NCI-H2196 treated with DMSO at 0.1 percent for 48 hours (cell line): ENCODE measurements around the gene TSPAN18.
A peak's percentile ranks its signal among the peaks of the same experiment; 100 is the strongest.

Experiments used
- DNase-seq: peaks from one replicate; lab custom pipeline; 2025; ENCODE audit not compliant: unreplicated experiment; lab: John Stamatoyannopoulos, UW

The TSPAN18 gene

DNA sequence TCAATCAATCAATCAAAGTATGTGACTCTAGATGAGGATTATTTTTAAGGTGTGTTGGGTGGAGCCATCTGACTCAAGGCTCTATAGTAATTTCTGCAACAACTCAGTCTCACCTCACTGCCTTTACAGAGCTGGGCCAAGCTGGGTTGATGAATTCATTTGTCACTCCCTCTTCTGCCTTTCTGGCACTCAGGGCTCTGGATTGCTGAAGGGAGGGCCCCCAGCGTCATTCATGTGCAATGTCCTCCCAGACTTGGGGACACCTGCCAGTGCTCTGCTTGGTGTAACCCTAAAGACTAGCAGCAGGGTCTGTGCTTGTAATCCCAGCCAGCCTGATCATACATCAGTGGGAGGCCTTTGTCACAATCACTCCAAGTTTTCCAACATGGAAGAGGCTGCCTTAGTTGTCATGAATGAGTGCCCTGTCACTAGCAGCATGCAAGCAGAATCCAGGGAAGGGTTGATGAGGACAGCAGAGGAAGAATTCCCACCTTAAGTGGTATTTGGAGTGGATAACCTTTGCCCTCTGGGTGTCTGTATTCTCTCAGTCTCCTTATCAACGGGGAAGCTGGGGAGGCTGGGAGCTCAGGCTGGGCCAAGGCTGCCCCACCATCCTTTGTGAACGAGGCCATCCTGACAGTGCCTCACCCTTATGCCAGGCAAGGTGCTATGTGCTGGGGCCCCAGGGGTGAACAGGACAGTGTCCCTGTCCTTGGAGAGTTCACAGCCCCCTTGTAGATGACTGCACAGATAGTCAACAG lies 225.9 kb downstream of the TSPAN18 start:
- no peak for DNase-seq

DNA sequence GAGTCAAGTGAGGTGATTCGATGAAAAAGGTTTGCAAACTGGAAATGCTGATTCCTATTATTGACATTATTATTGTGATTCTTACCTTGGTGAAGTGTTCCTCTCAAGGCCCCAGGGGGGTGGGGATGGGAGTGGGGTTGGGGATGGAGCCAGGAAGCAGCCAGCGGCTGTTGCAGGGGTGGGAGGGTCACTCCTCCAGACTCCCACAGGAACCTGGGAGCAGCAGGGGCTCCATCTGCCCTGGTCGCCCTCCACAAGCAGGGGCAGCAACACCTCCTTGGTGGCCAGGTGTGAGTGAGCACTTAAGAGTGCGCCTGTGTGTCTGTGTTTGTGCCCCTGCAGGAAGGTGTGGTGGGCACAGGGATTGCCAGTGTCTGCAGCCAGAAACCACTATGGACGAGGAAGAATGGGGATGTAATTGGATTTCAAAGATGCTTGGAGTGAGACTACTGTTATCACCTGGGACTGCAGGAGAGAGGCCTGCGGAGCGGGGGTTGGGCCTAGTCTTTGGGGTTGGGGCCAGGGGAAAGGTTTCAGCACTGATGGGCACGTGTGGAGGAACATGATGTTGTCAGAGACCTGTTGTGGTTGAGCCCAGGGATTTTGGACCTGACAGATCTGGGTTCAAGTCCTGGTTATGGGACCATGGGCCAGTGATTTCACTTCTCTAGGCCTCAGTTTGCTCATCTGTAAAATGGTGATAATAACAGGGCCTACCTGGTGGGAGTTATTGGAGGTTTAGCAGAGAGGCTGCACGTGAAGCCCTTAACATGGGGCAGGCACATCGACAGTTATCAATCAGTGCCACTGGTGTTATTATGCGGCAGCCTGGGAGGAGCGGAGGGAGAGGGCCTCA lies 227.5 kb downstream of the TSPAN18 start:
- DNase-seq = no peak

DNA sequence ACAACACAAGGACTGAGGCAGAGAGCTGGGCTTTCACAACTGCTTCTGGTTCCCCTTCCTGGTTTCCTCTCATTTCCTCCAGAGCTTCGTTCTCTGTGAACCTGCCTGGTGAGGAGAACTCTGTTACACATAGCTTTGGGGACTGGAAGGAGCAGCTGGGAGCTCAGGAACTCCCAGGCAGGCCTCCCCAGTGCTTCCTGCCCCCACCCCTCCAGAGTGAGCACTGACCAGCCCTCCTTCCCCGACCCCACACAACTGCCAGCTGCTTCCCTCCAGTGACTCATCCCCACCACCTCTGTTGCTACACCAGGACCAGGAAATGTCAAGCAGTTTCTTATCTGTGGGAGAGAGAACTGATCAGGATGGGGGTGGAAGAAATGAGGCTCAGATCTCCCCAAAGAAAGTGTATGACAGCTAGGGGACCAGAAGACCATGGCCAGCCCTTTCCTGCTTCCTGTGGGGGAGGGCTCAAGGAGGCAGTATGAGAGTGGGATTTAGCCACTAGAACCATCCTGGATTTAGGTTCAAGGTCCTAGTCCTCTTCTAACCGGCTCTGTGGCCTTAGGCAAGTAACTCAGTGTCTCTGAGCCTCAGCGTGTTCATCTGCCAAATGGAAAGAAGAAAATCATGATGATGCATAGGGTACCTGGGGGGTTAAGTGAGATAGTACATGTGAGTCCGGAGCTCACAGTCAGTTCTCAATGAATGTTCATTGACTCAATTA lies 228.4 kb downstream of the TSPAN18 start:
- DNase-seq = peak; percentile 31

DNA sequence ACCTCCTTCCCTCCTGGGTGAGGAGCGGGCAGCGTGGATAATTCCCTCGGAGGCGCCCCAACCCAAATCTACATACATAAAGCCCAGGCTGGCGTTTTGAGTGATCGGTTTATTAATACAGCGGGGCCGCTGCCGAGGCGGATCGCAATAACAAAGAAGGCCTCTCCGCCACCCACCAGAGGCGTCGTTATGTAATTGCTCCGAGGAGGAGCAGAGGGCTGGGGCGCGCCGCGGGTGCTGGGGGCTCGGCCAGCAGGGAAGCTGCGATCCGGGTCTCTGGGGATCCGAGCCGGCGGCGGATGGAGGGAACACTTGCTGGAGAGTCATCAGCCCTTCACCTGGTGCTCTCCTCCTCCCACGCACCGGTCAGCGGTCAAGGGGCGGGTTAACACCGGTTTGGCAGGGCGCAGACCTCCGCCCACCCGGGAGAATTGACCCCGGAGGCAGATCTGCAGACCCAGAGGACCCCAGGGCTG lies 230.3 kb downstream of the TSPAN18 start:
- no peak for DNase-seq

DNA sequence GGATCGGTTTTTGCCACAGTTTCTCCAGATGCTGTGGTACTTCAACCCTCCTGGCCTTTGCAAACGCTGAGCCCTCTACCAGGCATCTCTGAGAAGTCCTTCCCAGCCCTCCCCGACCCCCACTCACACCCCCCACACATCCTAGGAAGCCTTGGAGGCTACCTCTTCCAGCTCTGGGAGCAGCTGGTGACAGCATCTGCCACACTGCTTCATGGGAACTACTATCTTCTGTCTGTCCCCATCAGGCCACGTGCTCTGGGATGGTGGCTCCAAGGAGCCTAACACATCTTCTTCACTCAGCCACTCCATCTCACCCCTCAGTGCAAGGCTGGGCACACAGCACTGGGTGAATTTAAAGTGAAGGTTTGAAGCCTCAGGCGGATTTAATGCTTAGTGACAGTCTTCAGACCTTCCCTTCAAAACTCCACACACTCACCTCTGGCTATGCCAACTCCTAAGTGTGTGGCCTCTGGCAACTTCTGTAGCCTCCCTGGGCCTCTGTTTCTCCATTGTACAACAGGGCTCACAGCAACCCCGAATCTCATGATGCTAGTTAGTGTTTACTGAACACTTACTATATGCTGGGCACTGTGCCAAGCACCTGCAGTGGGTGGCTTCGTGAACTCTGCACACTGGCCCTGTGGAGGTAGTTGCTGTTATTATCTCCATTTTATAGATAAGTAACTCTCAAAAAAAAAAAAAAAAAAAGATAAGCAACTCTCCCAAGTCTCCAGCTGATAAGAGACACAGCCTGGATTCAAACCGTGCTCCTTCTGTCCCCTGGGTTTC lies 231.2 kb downstream of the TSPAN18 start:
- DNase-seq = no peak

DNA sequence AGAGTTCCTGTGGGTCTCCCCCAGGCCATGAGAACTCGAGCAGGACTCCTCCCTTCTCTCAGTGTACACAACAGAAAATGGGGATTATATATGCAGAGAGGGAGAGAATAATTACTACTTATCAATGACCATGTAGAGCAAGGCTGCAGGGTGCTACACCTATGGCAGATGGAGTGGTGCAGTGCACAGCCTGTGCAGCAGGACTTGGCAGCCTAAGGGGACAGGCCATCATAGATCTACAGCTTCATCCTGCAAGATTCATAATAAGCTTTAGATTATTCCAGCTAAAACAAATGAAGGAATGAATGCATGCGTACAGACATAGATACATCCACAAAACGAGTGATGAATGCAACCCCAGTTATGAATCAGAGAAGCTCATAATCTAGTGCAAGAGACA lies 232.3 kb downstream of the TSPAN18 start:
- no peak for DNase-seq

DNA sequence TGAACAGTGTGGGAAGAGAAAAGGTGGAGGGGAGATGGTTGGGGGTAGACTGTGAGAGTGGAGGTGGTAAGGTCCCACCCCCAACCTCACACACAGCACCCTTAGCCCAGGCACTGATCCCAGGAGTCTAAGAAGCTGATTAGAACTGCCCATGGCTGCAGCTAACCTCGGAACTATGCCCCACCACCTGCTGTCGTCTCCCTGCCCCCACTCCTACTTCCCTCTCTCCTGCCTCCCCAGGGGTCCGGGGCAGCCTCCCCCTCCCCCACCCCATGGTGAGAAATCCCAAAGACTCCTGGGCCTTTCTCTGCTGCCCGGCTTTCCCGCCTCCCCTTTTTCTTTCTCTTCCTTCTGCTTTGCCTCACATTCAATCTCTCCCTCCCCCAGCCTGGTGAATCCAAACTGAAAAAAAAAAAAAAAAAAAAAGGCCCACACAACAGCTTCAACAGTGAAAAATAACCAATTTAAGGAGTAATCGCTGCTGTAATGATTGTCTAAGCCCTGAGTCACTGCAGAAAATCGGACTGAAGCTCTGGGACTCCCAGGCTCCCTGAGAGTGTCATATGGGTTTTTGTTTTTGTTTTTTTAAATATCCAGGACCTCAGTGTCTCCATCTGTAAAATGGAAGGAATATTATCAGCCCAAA lies 233.6 kb downstream of the TSPAN18 start:
- no peak for DNase-seq

DNA sequence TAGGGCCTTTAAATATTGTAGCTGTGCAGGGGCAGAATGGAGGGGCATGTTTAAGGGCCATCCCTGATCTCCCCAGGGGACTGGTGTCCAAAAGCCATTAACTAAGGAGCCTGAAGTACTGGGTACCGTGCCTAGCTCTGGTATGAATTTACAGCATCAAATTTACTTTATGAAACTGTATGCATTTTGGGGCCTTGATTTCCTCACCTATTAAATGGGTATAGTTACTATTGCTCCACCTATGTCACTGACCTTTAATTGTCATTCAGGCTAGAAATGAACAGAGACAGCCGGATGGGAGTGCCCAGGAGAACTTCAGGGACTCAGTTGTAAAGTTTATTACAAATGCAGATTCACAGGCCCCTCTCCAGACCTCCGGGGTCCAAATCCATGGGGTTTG lies 235.7 kb downstream of the TSPAN18 start:
- no peak for DNase-seq

DNA sequence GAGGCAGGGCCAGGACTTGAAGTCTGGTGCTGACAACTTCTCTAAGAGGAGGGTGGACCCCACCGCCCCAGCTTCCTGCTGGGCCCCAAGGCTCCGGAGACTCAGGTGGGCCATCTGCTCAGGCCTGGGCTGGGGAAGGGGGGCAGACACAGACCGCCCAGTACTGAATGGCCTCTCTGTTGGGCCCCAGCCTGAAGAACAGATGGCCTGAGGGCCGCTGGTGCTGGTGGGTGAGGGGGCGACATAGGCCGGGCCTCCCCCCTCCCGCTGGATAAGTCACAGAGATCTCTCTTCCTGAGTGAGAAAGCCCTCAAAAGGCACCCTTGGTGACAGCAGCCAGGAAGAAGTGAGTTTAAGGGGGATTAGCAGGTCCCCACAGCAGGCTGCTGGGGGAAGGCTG lies 236.4 kb downstream of the TSPAN18 start:
- no peak for DNase-seq

DNA sequence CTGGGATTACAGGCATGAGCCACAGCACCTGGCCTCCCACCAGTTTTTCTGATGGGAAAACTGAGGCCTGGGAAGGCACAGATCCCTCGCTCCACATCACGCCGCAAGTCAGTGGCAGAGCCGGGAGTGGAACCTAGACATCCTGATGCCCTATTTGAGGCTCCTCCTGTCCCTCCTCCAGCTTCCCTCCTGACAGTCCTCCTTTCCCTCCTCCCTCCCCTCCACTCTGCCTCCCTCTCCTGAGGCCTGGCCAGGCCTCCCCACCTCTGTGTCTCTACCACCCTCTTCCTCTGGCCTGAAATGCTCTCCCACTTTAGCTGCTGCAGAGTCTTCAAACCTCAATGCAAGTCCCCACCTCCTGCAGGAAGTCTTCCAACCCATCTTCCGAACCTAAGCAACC lies 237.2 kb downstream of the TSPAN18 start:
- DNase-seq = no peak

DNA sequence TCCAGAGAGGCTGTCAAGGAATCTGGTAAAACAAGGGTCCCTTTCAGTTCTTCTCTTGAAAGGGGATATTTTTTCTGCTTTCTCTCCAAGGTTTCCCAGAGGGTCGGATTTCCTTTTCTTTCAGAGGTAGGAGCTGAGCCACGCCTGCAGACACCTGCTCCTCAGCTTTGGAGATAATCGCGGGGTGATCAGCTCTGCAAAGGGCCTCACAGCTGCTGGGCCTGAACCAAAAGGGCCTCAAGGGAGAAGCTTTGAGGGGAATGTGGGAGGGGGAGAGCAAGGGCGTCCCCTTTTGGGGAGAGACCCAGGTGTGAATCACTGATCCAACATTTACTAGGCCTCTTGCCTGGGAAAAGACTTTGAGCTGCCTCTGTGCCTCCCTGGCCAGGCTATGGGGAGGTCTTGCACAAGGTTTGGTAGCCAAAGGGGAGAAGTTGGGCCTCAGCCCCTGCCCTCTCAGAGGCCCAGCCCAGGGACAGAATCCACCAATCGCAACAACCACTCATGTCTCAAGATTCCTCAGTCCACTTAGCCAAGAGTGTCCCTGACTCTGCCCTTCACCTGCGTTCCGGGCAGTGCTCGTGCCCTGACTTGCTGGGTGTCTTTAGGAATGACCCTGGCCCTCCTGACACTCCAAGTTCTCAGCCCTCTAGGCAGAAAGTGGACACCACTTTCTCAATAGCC lies 237.9 kb downstream of the TSPAN18 start:
- DNase-seq = no peak

DNA sequence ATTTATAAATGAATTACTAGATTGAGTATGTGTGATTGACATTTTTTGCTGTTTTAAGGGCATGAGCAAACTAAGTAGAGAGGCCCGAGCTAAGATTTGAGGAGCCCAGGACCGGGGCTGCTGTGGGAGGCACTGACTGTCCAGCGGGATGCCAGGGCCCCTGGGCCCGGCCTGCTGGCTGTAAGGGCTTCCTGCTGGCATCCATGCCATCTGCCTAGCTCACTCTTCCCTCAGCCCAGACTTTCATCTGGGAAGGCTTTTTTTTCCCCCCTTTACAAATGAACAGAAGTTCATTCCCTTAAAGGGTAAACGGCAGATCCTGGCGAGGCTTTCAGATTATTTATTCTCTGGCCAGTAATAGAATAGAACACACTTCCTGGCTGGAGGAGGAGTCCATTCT lies 239.9 kb downstream of the TSPAN18 start:
- no peak for DNase-seq

DNA sequence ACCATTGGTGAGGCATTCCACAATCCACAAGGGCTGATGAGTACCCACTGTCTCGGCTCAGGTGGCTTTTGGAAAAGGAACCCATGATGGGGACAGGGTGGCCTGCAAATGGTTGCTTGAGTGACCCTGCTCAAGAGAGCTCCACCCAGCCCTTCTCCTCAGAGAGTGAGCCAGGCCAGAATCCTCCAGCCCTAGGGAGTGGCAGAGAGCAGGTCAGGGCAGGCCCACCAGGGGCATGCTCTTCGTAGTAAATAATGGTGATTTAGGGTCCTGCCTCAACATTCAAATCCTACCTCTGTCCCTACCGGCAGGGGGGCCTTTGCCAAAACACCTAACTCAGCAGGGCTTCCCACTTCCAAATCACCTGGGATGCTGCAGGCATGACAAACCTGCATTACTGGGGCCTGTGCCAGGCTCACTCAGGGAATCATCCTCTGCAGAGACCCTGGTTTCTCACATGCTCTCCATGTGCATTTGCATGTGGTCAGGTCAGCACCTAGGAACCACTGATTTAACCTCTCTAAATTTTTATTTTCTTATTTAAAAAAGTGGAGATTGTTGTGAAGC lies 241.3 kb downstream of the TSPAN18 start:
- no peak for DNase-seq

DNA sequence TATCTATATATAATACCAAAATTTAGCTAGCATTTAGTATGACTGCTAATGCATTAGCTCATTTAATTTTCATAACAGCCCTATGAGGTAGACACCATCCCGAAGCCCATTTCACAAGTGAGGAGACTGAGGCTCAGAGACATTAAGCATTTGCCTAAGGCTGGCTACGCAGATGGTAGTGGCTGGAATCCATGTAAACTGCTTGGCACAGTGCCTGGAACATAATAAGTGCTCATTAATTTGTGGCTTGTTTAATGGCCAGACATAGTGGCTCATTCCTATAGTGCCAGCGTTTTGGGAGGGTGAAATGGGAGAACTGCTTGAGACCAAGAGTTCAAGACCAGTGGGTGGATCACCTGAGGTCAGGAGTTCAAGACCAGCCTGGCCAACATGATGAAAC lies 241.7 kb downstream of the TSPAN18 start:
- no peak for DNase-seq

DNA sequence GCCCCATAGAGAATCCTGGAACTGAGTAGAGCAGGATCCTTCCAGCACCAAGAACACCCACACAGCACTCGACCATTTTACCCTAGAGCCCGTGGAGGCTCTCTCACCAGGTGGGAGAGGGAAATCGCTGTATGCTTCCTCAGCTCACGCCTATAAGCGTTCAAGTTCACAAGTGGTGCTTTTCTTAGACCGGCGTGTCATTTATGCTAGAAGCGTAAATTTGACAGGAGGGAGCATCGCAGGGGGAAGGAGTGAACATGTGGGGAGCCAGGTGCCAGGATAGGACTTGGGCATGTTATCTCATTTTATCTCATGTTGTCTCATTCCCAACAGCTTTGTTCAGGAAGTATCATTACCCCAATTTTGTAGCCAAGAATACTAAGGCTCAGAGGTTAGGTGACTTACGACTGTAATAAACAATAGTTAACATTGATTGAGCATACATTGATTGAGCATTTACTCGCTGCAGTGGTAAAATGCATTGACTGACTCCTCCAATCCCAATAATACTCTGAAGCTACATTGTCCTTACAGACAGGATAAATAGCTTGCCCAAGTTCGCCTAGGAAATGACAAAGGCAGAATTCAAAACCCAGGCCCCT lies 243.0 kb downstream of the TSPAN18 start:
- no peak for DNase-seq

DNA sequence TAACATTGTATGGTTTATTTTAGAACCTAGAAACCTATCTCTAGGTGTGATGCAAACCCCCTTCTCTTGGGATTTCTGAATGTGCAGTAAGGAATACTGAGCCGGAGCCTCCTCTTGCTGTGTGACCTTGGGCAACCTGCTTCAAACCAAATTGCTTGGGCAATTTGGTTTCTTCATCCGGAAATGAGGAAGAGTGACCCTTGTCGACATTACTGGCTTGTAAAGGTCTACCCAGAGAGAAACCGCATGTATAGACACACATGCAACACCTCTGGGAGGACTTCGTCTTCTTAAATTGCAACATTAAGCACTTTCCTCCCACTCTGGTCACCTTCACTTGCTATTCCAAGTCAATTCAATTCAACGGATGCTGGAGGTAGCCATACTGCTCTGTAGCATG lies 243.5 kb downstream of the TSPAN18 start:
- DNase-seq = no peak

DNA sequence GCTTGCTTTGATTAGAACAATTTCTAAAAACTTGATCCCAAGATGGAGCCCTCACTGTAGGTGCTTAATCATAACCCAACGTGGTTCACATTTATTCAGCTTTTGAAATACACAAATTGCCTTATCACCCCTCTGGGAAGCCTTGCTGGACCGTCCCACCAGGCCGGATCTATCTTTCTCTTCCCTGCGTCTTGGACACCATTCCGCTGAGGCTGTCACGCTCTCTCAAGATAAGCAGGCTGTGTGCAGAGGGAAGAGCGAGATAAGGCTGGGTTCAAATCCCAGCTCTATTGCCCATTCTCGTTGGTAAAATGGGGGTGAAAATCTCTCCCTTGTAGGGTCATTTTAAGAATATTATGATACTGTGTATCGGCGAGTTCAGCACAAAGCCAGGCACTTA lies 244.4 kb downstream of the TSPAN18 start:
- no peak for DNase-seq

DNA sequence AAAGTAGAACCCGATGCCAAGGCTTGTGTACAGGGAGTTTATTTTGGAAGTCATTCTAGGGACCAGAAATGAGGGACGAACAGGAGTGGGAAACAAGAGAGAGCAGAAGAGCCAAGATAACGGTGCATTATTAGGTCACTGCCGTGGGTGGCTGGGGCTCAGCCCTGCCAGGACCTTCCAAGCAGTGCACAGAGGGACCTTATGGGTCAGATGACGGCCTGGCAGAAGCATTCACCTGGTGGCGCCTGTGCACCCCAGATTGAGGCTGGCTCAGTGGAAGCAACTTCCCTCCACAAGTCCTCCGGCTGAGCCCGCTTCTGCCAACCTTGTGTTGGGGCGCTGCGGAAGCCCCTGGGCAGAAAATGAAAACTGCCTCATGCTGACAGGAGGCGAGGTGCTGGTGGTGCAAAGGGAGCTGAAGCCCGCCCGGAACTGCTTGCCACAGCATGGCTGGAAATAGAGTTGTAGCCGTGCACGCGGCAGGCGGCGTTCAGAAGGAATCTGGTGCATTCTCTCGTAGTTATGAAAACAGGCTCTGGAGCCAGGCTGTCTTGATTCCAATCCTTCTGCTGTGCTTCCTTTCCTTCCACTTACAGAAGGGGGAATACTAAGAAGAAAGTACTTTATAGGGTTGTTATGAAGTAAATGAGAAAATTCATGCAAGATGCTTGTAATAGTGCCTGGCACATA lies 246.1 kb downstream of the TSPAN18 start:
- no peak for DNase-seq
